GM18858 (cell line): Measurements from ENCODE around the gene LRRC10B.

Source experiments
- ATAC-seq: cut with Tn5 transposase; IDR thresholded peaks from one replicate; pipeline ENCODE4 v1.9.1; 2021; ENCODE audit not compliant: unreplicated experiment

LRRC10B gene

DNA sequence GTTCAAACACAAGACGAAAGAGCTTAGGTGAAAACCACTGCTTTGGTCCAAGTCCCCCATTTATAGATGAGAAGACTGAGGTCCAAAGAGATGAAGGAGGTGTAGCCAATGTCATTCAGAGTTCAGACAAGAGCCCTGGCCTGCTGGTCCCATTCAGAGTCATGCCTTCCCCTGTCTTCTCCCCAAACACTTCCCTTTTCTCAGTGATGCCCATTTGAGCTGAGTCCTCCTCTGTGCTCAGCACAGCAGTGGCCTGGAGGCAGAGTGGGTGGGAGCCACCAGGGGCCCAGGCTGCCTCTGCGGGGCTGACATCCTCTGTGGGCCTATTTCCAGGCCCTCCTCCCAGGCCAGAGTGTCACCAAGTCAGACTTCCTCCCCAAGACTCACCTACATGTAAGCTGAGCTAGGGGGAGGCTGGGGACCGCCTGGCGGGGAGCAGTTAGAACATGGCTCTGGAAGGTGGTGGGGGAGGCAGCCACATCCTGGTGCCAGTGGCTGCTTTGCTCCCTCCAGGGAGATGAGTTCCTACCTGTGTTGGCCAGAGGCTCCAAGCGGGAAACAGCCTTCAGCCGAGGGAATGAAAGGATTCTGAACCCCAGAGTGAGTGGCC, 22.4 kb upstream of the LRRC10B start:
- ATAC-seq, result no peak

DNA sequence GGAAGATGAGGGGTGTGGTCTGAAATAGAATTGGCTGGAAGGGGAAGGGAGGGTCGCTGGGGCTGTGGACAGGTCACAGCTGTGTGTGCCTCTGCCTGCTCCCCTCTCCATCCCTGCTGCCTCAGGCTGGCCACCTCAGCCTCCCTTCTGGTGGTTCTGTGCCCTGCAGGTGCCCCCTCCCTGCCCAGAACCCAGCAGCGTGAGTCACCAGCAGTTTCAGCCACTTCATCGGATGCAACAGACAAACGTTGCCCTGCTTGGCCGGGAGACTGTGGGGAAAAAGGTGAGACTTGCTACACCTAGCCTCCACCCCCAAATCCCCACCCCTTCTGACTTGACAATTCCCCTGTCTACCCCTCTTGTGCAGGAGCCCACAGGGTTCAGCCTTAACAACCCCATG, 21.8 kb upstream of the LRRC10B start:
- no peak for ATAC-seq

DNA sequence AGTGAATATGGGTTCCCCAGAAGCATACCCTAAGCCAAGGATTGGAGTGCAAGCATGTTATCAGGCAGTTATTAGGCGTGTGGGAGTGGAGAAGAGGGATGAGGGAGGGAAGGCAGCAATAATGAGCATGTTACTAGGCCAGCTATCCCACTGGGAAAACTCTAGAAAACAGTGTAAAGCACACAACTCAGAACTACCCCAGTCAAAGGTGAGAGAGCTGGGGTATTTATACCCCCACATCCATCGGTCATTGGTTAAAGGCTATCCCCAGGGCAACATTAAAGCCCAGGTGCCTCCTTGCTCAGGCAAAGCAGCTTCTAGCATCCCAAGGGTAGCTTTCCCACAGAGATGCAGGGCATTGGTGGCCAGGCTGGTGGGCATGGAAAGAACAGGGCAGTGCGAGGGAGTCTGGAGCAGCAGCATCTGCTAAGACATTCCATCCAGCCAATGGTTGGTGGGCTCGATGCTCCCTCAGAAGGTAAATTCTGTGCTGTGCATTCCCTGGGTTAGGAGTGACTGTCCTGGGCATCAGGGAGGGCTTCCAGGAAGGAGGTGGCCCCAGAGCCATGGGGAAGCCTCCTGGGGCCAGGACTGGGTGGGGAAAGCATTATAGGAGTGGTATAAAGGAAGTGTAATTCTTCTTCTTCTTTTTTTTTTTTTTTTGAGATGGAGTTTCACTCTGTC, 21.1 kb upstream of the LRRC10B start:
- no peak for ATAC-seq

DNA sequence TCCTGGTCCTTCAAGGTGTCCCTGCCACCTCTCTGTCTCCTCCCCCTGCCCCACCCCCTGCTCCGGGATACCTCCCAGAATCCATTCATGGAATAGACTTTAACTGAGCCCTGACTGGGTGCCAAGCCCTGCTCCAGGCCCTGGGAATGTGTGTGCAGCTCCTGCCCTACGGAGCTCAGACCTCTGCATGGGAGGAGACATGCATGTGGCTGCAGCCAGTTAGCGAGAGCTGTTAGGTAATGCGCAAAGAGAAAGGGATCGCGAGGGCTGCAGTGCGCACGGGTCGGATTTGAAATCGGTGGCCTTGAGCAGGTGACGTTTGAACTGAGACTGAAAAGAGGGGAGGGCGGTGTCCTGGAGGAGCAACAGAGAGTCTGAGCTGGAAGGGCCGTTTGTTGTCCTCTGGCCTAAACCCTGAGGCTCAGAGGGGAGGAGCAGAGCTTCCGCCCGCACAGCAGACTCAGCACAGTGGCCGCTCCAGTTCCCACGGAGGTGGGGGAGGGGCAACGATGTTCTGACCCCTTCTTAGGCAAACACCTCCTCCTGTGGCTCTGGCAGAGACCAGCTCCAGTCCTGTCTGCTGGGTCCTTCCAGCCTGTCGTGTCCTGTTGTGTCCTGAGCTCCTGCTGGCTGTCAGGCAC, 19.8 kb upstream of the LRRC10B start:
- no peak for ATAC-seq

DNA sequence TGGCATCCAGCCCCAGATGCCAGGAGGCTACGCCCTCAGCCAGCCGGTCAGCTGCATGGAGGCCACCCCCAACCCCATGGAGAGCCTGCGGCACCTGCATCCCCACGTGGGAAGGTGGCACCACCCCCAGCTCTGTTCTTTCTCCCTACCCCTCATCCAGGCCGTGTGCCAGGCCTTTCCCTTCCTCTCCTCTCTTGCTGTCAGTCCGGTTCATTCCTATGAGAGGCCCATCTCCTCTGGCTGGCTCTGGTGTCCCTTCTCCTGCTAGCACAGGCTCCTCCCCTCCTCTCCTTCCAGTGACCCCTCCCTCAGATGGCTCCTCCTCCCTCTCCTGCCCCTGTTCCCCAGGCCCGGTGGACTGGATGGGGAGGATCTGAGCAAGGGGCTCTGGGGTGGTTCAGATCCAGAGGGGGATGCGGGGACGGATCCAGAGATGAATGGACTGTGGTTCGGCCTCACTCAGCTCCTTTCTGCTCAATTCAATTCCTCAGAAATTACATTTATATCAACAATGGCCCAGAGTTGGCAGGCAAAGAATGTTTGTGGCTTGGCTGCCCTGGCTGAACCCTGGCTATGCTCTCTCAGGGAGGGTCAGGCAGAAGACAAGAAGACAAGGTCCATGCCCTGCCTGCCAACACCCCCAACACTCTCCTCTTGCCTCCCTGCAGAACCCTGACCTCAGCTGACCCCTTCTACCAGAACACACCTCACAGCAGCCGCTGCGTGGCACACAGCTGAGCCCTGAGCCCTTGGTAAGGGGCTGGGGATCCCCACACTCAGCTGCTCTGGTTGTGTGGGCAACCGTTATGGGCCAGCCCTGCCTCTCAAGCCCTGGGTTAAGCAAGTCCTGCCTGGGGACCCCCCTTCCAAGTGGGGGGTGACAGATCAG, 18.5 kb upstream of the LRRC10B start:
- ATAC-seq, result no peak

DNA sequence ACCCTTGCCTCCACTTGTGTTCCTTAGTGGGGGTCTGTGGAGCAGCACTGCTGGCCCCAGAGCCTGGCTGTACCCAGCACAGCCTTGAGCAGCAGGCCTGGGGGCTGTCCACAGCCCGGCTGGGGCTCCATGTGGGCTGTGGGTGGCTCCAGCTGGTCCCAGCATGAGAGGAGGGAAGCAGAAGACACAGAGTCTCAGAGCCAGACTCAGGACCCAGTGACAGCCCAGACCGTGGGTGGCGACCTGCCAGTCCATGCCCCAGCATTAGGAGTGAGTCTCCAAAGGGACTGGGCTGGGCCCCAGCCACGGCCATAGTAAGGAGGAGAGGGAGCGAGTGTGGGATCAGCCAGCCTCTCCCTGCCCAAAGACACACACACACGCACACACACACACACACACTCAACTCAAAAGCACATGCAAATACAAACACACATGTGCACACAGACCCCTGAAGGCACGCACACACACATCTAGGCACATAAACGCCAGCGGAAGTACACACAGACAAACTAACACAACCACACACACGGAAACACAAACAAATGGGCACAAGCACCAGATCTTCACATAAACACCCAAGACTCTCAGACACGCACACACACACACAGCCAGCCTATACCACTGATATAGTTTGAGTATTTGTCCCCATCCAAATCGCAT, 16.7 kb upstream of the LRRC10B start:
- ATAC-seq, result no peak

DNA sequence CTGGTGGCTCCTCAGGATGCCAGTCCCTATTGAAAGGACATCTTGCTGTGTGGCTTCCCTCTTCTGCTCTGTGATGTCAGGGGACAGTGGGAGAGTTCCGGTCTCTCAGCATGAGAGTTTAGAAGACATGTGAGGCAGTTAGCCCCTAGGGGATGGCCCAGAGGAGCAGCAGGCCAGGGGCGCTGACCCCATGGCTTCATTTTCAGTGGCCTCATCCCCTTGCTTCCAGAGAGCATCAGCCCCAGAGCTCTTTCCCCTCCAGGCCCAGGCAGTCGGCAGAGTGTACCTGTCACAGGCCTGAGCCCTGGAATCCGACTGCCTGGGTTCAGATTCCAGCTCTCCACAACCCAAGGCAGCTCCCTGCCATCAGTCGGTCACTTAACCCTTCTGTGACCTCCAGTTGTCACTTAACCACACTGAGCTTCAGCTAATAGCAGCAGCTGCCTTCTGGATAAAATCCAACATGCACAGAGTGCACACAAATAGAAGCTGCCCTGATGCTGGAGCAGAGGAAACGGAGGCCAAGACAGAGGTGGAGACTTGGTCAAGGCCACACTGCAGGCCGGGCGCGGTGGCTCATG, 14.1 kb upstream of the LRRC10B start:
- ATAC-seq, result no peak

DNA sequence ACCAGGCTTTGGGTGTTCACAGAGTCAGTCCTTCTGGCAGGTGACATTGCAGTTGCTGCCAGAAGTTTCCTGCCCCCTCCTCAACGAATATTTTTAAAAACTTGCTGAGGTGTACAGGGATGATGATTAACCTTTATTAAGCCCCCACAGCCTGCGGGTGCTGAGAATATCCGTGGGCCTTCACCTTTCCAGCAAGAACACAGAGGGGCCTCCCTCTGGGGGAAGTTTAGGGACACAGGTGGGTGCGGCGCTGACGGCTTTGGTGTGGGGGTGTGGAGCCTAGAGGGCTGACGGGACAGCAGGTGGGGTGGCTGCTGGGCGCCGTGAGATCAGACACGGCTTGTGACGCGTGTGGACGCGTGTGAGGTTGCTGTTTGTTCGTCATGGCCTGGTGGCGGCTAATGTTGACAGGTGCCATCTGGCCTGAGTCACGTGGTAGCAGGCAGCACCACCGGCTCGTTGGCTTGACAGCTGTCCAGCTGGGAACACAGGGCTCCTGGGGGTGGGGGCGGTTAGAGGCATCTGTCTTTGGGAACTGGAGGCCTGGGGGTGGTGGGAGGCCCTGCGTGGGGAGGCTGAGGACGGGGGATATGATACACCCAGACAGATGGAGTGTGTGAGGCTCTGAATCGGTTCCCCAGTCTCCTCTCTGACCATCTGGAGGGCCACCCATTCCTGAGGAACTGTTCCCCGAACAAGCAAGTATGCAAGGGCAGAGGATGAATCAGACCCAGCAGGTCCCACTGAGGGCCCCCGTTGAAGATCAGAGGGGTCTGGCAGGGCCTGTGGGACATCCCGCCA, 12.5 kb upstream of the LRRC10B start:
- no peak for ATAC-seq

DNA sequence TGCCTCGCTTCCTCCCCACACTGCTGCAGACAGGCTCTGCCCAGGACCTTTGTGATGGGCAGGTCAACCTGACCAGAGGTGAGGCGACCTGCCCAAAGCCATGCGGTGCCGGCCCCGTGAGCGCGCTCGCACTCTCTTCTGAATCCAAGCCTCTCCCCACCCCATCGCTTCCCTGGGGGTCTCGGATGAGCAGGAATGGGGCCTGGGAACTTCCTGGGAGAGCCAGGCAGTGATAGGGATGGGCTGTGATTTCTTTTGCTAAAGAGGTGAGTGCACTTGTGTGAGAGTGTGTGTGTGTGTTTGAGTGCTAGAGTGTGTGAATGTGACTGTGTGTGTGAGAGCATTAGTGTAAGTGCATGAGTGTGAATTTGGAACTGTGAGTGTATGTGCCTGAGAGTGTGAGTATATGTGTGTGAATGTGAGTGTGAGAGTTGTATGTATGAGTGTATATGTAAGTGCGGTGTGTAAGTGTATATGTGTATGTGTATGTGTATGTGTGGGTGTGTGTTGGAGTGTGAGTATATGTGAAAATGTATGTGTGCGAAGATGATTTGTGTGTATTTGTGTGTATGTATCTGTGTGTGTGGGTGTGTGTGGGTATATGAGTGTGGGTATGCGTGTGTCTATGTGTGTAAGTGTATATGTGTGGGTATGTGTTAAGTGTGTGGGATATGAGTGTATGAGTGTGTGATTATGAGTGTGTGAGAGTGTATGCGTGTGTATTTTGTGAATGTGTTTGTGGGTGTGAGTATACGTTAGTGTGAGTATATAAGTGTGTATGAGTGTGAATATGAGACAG, 11.7 kb upstream of the LRRC10B start:
- ATAC-seq, result no peak

DNA sequence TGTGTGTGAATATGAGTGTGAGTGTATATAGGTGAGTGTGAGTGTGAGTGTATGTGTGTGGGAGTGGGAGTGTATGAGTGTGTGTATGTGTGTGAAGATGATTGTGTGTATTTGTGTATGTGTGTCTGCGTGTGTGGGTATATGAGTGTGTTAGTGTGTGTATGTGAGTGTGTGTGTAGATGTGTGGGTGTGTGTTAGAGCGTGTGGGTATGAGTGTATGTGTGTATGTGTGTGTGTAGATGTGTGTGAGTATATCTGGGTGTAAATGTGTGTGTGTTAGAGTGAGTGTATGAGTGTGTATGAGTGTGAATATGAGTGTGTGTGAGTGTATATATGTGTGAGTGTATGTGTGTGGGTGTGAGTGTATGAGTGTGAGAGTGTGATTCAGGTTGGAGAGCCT, 11.1 kb upstream of the LRRC10B start:
- no peak for ATAC-seq

DNA sequence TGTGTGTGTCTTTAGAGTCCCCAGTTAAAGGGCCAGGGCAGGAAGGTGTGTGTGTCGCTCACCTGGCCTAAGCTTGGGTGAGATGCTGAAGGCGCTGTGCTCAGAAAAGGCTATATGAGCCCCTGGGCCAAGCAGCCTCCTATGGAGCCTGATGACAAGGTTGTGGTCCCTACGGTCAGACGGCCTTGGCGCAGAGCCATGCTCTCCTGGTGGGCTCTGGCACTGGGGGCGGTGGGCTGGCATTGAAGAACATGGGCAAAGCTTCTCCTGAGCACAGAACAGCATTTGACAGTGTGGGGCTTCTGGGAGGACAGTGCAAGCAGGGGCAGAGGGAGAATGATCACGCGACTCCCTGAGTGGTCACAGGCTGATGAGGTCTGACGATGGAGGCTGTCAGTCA, 10.7 kb upstream of the LRRC10B start:
- ATAC-seq, result no peak

DNA sequence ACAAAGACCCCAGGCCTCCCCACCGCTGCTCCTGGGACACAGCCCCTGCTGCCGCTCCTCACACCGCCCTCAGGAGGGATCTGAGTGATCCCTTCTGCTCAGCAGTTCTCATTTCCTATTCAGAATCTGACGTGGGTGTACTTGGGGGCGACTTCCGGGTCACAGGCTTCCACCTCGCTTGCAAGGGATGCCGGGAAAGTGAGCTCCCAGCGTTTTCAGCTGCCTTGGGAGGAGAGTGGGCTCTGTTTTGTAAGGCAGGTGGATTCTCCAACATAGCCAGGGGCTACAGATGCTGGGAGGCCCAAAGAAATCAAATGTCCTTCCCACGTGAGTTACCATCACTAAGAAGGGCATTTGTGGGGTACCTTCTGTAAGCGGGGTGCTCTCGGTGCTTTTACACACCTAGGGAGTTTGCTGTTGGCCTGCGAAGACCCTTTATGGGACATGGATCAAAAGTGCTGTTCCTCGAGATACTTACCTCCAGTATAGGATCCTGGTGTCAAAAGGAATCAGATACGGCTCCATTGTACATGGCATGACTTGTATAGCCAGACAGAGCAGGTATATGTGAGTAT, 9.7 kb upstream of the LRRC10B start:
- no peak for ATAC-seq

DNA sequence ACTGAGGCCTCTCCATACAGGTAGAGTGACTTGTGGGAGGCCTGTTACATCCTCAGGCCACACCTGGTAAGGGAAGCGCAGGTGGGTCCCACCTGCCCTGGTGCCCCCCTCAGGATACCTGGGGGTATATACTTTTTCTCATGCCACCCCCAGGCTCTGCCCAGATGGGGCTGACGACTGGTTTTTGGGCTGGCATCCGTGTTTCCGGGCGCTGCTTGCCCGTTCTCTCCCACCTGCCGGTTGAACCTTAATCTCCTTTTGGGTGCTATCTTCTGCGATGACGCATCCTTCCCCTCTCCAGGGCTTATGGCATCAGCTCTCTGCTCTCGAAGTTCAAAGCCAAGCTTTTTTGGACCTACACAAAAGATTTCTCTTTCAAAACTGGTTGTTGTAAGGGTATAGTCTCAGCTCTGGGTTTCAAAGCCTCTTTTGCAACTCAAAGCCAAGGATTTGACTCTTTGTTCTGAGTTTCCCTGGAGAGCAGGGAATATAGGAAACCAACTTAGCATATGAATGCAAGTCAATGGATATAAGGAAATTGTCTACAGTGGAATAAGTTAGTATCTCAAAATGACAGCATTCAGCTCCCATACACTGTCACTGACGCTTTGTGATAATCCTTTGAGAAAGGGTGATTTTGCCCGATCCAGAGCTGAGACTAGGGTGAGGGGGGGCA, 8.6 kb upstream of the LRRC10B start:
- no peak for ATAC-seq

DNA sequence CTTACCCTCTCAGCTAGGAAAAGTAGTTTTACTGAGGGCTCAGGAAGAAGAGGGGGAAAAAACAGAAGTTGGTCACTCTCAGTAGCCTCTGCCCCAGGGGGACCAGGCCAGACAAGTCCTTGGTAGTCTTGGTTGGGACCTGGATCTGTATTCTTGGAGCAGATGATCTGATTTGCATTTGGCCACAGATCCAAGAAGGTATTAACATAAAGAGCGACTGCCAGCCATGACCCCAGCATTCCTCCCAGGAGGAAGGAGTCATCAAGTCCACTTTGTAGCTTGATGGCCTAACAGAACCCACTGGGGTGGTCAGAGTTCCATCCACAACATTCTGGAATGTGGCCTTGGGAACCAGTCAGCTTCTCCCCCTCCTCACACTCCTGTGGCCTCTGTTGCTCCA, 6.0 kb upstream of the LRRC10B start:
- no peak for ATAC-seq

DNA sequence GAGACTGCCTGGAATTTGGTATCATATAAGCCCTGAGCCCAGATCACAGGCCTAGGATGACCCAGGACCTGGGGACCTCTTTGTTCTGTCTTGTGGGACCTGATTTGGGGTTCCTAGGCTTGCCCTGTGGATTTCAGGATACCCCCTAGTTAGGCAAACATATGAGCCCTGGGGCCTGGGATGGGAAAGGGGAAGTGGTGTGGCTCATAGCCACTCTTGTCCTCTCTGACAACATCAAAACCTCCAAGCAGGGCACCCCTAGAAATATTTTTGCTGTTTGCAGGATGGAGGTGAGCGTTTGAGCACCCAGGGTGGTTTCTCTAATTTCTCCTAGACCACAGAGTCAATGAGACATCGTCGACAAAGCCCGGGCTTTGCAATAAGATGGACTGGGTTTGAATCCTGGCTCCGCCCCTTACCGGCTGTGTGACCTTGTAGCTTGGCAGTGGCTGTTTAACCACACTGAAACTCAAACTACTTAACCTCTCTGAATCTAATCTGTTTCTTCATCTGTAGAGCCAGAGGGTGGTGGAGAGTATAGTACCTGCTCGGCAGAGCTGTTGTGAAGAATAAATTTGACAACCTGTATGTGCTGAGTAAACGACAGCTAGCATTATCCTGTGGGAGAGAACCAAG, 5.3 kb upstream of the LRRC10B start:
- no peak for ATAC-seq

DNA sequence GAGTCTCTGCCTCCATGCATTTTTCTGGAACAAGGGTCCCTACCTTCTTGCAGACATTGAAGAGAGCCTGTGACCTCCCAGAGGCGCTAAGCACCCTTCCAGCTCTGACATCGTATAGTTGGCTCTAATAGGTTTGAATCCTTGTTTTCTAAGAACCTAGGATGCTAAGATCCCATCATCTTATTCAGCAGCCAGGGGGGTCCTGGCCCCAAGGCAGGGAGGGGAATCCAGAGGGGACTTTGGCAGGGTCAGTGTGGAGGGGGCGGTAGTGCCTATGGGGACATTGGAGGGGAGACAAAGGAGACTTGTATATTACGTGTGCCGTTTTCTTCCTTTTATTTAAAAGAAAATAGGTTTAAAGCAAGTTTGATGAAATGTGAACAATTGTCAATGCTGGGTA, 3.4 kb upstream of the LRRC10B start:
- ATAC-seq, result no peak

DNA sequence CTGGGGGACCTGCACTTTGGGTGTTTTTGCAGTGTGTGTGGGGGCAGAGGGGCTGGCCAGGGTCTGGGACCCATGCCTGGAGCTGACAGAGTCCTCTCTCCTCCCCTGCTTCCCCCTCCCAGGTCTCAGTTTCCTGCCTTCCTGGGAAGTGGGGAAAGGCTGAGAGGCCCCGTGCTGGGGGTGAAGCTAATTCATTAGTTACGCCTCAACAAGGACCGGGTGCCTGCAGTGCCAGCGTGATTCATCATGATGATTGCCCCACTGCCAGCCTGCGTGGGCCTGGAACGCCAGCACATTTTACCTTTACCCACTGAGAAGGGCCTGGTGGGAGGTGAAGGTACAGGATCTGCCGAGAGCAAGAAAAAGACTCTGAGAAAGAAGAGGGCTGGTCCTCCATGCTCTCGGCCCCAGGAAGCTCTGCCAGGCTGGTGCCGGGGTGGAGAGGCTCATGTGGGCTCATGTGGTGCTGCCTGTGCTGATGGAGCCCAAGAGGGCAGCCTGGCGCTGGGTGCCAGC, 2.9 kb upstream of the LRRC10B start:
- ATAC-seq, result no peak
